Transverse colon (tissue), 4 donors: ENCODE measurements around the gene PALLD.

Experiments
- POLR2A ChIP-seq: fragments of 450-650 bp; IDR thresholded peaks from one replicate; pipeline ENCODE4 v1.6.1; 2016; ENCODE audit warnings: antibody characterized with exemption, mild to moderate bottlenecking, moderate library complexity
- POLR2AphosphoS5 ChIP-seq, 3 donors: sonication (generic); formaldehyde crosslinking; IDR thresholded peaks; one replicate each; pipeline ENCODE4 v1.6.1; 2016; ENCODE audit warnings: antibody characterized with exemption in 3 of 3
- TF ChIP-seq, protein P1 (sequence below), 5 experiments: fragments of 200-600 bp in 3 of 5; fragments of 450-650 bp in 2 of 5; sonication (generic) in 3 of 5; IDR thresholded peaks; 1 replicate in 2 of 5; 2 replicates in 3 of 5; pipeline ENCODE4 v1.5.1; 2016 to 2017; ENCODE audit warnings: antibody characterized with exemption in 5 of 5, inconsistent platforms in 3 of 5, mild to moderate bottlenecking in 2 of 5, moderate library complexity in 1 of 5

DNA sequence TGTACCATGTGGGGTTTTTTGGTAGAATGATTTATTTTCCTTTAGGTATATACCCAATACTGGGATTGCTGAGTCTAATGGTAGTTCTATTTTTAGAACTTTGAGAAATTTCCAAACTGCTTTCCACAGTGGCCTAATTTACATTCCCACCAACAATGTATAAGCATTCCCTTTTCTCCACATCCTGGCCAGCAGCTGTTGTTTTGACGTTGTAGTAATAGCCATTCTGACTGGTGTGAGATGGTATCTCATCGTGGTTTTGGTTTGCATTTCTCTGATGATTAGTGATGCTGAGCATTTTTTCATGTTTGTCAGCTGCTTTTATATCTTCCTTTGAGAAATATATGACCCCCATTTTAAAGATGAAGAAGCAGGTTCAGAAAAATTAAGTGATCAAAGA, 359.5 kb downstream of the PALLD start:
- TF ChIP-seq, protein P1, sequence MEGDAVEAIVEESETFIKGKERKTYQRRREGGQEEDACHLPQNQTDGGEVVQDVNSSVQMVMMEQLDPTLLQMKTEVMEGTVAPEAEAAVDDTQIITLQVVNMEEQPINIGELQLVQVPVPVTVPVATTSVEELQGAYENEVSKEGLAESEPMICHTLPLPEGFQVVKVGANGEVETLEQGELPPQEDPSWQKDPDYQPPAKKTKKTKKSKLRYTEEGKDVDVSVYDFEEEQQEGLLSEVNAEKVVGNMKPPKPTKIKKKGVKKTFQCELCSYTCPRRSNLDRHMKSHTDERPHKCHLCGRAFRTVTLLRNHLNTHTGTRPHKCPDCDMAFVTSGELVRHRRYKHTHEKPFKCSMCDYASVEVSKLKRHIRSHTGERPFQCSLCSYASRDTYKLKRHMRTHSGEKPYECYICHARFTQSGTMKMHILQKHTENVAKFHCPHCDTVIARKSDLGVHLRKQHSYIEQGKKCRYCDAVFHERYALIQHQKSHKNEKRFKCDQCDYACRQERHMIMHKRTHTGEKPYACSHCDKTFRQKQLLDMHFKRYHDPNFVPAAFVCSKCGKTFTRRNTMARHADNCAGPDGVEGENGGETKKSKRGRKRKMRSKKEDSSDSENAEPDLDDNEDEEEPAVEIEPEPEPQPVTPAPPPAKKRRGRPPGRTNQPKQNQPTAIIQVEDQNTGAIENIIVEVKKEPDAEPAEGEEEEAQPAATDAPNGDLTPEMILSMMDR (IDR thresholded peaks at IDR 0.05), result no peak
- TF ChIP-seq POLR2A (no peak), POLR2AphosphoS5 (IDR thresholded peaks at IDR 0.05) (no peak)
